HUDEP-2 (cell line): ENCODE data around the gene CTTNBP2.
"Not testable (repeated sequence)": the region's sequence is repeated elsewhere in the genome, so short reads cannot be mapped to it uniquely, and the experiment has no call there.

Experiments
- DNase-seq, 76 experiments: peaks; one replicate each; lab custom pipeline; 2025; ENCODE audit not compliant: unreplicated experiment in 76 of 76; lab: John Stamatoyannopoulos, UW

The CTTNBP2 gene

DNA sequence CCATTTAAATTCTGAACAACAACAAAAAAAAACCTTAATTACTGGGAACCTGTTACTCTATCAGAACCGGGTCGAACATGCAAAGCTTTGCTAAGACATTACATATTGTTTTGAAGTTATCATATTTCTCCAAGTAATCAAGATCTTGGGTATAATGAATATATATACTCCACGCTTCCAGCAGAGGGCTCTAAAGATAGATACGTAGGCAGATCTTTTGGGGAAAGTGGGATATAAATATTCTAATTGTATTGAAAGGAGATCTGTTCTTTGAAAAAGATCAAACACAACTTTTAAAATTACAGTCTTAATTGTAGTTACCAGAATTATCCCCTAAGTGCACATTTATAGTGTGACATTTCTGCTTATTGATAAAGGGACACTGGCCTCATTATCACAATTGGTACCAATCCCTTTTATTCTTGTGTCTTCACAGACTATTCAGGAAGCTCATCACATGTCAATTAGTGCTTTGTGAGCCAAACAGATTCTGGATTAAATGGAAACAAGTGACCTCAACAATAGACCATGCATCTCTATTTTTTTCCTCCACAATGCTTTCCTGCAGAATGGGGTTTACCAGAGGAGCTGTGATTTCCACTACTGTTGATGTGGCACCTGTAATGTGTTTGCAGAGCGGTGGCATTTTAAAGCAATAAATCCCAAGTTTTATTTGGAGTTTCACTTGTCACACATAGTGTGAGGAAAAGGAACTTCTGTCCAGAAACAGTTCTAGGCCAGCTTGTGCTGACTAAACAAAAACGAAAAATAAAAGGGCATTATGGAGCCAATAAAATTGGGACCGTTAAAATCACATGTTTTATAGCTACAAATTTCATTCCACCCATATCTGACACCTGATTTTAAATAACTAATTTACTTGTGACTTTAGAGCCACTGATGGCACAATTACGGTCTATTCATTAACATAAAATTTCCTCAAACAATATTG, 122.4 kb downstream of the CTTNBP2 start:
- peak in 4 of 76 experiments; percentile 3 to 9 (median 5) for DNase-seq

DNA sequence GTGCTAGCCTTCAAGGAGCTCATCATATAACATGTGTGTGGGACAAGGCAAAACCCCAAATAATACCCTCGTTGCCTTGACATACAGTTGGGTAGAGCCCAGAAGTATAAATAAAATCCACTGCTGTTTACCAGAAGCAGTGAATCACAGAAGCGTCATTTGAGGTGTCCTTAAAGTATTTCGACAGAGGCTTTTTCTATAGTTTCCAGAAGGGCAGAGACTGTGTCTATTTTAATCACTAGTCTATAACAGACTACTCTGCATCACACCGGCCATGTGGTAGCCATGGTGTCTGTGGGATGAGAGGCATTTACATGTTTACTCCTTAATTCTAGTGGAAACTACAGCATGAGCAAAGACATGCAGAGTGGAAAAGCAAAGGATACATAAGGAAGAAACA, 131.3 kb downstream of the CTTNBP2 start:
- no peak for DNase-seq

DNA sequence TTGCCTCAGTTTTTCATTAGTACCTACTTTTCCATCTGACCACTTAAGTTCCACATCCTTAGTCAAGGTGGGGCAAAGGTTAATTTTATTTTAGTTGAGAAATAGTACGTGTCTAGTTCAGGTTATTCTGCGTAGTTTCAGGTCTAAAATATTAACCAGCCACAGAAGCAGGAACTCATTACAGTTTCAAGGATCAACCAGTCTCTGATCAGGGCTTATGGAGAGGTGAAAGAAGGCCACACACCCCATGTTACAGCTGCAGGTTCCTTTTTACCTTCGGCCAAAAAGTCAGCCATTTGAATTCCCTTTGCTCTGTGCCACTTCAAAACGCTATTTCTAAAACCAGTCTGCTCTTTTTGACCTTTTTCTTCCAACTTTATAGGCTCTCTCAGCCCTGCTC, 134.2 kb downstream of the CTTNBP2 start:
- DNase-seq = no peak

DNA sequence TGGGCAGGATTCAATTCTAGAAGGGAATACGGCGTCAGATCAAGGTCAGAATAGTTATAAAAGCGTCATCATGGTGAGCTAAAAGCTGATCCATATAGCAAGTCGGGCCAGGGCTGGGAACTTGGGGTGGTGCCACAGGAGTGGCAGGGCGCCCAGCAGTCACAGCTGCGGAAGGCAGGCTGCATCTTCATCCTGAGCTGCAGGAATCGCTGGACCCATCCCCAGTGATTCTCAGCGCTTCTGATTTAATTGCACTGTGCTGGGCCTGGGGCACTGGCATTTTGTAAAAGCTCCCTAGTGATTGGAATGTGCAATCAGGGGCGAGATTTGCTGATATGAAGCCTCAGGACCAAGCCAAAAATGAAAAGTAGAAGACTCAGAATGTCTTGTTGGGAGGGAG, 135.3 kb downstream of the CTTNBP2 start:
- no peak for DNase-seq

DNA sequence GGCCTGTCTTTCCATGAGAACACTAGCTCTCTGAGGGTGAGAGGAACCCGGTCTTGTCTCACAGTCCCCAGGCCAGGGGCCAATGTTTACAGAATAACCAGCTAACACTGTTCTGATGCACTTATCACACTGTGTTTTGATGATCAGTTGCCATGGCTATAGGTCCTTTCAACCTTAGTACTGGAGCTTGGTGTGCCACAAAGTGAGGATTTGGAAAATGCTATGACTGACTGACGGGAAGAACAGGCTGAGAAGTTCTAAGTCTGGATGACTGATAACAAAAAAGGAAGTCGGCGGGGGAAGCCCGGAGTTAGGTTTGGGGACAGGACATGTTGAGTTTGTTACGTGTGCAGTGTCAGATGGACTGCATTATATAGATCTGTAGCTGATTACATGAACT, 141.8 kb downstream of the CTTNBP2 start:
- DNase-seq = peak in 1 of 76 experiments; percentile 4

DNA sequence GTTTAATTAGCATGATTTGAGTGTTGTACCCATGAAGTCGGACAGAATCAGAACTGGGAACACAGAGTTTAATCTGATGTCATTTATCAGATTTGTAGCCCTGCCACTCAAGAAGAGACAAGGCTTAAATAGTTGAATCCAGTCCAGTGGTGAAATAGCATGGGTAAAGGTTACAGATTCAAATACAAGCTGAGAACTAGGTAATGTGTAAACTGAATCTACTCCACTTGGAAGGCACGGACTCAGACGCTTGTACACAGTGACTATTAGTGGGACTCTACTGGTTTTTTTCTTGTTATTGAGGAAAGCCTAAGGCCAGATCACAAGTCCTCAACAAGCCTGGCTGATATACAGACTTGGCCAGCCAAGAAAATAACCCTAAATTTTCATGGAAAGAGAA, 142.9 kb downstream of the CTTNBP2 start:
- no peak for DNase-seq

DNA sequence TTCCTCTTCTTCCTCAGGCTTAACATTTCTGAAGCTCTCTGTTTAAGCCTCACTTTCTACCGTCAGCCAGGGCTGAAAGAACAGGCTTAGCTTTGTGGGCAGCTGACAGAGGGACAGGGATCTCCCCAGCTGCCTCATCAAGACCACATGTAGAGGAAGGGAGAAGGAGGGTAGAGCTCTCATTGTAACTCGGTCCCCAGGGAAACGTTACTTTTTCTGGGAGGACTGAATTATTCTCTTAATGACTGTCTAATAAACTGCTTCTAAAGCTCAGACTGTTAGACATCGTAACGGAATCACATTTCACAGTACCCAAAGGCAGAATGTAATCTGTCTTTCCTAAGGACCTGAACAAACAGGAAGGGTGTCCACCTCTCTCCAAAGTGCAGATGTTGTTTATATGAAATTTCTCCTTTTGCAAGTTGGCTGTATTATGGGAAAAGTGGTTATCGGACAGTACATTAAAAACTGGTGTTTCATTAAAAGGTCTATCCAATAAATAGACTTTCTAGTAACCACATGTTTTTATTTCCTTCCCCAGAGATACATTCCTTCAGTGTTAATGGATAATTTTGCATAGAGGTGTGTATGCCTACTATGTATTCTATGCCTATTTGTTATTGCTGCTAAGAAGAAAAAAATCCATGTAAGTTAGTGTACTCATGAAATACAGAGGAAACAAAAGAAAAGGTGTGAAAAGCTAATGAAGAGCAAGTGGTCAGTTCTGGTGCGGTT, 144.2 kb downstream of the CTTNBP2 start:
- no peak for DNase-seq

DNA sequence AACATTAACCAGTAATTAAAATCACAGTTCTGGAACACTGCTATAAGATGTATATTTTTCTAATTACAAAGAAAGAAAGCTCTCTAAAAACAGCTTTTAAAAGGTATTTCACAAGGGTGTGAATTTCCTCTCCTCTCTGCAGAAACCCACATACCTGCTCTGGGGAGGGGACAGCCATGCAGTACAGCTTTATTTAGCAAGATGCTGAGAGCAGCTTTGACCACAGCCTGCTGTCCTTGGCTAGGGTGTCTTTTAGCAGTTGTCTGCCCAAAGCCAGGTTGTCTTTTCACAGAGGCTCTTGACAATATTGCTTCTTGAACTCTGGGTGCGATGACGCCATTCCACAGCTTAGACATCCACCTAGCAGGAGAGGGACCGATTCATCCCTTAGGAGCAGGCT, 148.3 kb downstream of the CTTNBP2 start:
- DNase-seq = no peak

DNA sequence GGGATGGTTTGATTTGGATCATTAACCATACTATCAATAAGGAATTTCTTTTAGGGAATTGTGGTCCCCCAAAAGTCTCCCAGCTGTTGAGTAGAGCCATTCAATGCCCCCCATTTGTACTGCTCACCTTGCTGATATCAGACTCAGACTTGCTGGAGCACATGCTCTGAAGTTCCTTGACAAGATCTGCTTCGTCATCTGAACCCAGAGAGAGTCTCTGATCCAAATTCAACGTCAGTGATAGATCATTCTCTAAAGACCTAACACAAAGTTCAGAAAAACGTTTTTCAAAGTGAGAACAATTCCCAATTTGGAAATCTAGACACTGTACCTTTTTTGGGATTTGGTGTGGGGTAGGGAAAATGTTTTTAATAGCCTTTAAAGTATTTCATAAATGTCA, 153.9 kb downstream of the CTTNBP2 start:
- no peak for DNase-seq

DNA sequence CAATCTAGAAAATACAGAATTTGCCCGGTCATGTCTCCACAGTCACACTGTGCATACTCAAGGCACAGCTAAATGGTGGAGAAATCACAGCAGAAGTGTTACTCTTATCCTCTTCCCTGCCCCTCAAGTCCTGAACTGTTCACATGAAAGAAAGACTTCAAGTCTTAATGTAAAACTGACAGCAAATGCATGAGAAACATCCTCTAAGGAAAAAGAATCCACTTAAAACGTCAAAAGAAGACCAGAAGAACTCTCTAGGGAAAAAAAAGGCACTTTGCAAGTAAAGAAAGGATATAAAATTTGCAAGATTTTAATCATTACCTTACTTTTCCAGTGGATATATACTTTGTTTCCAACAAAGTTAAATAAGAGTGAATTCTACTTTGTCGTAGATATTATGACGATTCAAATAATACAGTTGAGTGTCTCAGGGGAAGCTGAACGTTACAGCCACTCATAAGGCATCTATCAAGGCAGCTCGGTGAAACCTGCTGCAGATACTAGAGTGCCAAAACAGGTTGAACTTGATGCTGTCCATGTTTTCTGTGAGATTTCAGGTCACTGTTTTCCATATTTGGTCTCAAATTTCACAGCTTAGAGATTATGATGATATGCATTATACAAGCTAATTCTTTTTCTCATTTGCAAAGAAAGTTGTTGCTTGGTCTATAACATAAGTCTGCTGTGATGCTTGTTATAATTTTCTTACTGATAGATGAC, 155.0 kb downstream of the CTTNBP2 start:
- no peak for DNase-seq

DNA sequence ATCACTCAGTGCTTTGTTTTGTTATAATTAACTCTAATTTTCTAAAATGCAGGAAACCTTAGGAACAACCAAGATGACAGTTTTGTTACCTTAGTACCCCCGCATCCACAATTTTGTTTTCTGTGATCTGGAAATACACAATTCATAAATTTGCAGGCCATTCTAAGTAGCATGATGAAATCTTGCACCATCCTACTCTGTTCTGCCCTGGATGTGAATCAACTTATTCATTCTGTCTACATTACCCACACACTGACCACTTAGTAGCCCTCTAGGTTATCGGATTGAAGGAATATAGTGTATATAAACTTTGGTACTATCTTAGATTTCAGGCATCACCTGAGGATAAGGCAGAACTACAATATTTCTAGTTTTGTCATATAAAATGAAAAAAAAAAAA, 155.9 kb downstream of the CTTNBP2 start:
- no peak for DNase-seq

DNA sequence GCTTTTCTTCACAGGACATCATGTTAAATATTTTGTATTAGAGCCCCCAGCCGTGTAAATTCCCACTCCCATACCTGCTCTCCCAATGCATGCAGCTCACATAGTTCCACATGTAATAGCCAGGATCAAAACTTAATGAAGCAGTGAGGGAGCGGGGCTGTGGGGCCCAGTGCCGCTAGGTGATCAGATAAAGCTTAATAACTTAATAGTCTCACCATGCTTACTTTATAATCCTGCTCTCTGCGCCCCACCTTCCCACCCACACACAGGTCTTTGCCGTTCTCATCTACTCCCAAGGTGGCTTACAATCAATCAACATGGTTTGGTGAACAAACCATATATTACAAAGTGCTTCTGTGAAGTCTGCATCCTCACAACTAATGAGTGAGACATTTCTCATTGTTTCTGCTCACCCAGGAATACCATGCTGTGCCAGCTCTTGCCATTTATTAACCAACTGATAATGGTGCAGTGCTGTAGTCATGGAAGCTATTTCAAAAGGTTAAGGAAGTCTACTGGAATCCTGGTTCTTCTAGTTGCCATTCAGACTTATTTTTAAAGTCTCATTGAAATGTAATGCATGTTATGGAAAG, 156.4 kb downstream of the CTTNBP2 start:
- DNase-seq = no peak

DNA sequence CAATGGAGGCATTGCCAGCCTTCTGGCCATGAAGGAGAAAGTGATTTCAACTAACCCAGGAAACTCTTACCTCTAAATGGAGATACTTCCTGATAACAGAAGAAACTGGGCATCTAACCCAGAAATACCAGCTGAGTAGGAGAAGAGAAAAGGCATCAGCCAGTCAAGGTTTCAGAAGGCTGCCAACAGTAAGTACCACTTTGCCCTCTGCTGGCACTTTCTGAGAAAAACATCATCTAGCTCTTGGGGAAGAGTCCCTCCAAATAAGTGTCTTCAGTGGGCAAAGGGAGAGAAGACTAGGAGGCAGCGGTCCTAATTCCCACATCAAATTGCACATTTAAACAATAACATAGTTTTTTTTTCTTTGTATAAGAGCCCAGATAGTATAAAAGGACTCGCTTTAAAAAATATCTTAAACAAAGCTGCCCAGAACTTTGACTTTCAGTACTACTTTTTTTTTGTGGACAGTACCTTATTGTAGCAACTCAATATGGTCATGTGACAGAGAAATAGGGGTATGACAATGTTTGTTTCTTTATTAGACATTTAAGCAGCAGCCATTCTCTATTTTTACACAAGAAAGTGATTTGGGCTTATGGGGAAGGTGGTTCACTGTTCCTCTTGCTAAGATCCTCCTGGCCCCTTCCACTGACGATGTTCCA, 157.3 kb downstream of the CTTNBP2 start:
- DNase-seq = peak in 18 of 76 experiments; percentile 0 to 46 (median 8)

DNA sequence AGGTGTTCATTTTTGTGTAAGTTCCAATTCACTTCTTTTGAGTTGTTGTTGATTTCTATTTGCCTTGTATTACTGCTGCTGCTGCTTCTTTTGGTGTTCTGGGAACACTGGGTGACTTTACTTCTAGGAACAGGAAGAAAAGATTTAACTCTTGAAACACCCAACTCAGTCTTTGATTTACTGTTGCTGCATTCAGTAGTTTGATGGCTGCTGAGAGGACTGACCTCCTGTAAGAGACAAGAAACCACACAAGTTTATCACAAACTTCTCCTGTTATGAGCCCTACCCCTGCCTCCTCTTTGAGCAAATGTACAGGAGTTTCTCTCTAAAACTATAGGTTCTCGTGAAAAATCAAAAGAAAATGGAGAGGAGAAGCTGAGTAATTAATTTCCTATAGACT, 161.7 kb downstream of the CTTNBP2 start:
- no peak for DNase-seq

DNA sequence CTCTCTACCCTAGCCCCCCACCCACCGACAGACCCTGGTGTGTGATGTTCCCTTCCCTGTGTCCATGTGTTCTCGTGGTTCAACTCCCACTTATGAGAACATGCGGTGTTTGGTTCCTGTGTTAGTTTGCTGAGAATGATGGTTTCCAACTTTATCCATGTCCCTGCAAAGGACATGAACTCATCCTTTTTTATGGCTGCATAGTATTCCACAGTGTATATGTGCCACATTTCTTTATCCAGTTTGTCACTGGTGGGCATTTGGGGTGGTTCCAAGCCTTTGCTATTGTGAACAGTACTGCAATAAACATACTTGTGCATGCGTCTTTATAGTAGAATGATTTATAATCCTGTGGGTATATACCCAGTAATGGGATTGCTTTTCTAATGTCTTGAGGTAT, 165.1 kb downstream of the CTTNBP2 start:
- not testable (repeated sequence) for DNase-seq

DNA sequence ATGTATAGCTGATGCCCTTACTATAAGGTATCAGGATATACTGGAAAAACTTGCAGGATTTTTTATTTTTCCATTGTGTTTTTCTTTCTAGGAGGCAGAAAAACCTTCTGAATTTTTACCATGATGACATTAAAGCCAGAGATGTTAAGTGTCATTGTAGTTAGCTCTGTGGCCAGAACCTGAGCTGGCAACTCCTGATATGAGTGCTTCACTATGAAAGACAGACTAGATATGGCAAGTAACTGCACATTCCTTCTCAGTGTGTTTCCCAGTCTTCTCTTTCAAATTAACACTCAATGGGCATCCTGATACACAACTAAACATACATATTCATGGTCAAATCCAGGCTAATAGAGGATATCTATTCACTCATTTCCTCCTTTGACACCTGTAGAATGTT, 166.2 kb downstream of the CTTNBP2 start:
- no peak for DNase-seq

DNA sequence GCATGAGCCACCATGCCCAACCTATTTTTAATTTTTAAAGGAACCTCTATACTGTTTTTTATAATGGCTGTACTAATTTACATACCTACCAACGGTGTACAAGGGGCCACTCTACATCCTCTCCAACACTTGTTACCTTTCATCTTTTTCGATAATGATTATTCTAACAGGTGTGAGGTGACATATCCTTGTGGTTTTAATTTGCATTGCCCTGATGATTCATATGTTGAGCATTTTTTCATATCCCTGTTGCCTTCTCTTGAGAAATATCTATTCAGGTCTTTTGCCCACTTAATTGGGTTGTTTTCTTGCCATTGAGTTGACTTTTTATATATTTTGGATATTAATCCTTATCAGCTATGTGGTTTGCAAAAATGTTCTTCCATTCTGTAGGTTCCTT, 167.0 kb downstream of the CTTNBP2 start:
- no peak for DNase-seq

DNA sequence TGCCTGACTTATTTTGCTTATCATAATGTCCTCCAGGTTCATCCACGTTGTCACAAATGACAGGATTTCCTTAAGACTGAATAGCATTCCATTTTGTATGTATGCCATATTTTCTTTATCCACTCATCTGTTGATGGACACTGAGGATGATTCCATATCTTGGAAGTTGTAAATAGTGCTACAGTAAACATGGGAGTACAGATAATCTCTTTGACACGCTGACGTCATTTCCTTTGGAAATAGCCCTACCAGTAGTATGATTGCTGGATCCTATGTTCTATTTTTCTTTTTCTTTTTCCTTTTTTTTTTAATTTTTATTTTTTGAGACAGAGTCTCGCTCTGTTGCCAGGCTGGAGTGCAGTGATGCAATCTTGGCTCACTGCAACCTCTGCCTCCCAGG, 167.6 kb downstream of the CTTNBP2 start:
- DNase-seq = no peak

DNA sequence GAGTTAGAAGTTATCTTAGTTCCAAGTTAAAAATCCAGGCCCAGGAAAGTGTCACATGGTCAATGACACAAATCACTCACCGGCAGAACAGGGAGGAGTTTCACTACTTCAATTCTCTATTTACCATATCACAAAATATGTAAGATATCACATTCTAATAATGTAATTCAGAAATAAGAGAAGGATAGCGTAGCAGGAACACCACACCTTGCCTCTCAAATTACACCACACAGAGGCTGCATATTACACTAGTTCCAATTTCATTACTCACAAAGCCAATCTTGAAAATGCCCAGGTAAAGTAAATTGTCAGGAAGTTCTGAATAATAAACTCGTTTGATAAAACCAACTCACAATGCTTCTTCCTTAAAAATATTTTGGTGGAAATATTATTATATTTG, 169.2 kb downstream of the CTTNBP2 start:
- no peak for DNase-seq

DNA sequence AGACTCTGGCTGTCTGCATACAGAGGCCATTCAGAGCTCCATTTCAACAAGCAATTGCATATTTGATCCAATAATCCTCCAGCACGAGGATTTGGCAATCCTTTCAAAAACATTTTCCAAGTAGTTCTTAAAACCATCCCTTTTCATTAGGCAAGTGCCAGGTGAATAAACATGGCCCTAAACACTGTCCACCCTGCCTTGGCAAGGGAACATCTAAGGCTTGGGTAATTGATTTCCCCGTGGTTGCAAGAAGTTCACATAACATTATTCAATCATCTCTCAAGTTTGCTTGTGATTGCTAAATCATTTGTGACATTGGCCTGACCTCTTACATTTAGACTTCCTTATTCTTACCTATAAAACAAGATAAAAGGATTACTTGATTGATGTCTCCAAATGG, 175.2 kb downstream of the CTTNBP2 start:
- DNase-seq = no peak
